Activated T-helper 1 cell treated with anti-CD3 and anti-CD28 coated beads, Interleukin-2, amount 50 U/mL, for 16 hours (primary cell): Measurements from ENCODE around the gene QSOX2.

Experiments used
- DNase-seq, 2 donors: peaks; one replicate each; pipeline ENCODE4 v3.0.0-alpha.2; 2020; ENCODE audit warnings: low read depth in 1 of 2, low spot score in 1 of 2

Gene QSOX2

DNA sequence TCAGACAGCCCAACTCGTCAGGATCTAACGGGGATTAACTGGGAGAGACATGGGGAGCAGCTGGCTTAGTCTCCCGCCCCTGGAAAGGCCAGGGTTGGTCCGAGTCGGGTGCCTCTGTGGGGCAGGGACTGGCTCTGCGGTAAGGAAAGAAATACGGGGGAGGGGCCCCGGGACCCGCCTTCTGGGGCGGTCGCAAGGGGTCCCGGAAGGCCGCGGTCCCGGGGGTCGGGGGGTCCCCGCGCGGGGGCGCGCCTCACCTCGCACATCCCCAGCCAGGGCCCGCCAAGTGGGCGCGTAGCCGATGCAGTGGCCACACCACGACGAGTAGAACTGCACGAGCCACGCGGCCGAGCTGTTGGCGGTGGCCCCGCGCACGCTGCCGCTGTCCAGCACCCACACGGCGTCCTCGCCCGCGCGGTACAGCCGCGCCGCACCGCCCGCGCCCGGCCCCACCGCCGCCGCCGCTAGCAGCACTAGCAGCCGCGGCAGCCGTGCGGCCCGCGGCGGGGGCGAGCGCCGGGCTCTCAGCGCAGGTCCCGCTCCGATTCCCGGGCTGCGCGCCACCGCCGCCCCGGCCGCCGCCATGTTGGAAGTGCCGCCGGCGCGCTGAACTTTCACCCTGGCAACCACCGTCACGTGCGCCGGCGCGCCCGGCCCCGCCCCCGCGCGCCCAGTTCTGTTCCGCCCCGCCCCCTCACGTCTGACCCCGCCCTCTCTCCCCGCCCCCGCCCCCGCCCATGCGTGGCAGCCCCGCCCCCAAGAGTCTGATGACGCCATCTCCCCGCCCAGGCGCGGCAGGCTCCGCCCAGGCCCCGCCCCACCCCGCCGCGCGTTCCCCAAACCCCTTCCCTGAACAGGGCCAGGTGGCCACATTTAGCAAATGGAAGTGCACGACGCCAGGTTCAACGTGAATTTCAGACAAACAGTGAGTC is at the start of gene QSOX2:
TSS of gene QSOX2 (minus strand) at position 594 of the 932 bp plus-strand sequence. CDS start at position 585, 9 bp downstream.
- DNase-seq: peak; percentile 71 to 81

DNA sequence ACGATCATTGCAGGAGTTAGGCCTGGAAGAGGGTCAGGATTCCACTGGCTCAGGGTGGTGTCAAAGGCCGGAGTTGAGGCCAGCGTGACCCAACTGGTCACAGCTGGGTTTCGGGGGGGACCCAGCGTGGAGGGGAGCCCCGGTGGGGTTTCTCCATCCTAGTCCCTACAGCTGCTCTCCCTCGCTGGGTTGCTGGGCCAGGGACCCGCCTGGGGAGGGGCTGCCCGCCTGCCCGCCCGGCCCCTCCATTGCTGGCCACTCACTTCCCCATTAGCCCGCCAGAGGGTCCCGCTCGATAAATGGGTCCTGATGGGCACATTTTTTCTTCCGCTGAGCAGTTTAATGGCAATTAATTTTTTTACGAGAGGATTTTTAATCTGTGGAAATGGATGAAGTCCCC is 49.4 kb upstream of the QSOX2 start:
- DNase-seq: no peak

DNA sequence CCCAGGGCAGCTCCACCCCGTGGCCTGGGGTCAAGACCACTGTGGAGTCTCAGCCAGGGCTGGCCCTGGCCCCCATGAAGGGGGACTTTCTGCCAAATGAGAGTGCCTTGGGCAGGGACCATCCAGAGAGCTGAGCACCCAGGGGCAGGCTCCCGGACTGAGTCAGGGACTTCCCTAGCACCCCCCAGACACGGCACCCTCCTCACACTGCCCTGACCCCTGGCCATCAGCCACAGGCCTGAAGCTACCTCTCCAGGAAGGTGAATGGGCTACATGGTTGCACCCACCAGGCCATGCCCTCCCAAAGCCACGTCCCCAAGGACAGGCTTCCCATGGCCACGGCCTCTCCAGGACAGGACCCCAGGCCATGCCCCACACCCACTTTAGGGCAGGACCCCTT is 48.8 kb upstream of the QSOX2 start:
- DNase-seq: no peak

DNA sequence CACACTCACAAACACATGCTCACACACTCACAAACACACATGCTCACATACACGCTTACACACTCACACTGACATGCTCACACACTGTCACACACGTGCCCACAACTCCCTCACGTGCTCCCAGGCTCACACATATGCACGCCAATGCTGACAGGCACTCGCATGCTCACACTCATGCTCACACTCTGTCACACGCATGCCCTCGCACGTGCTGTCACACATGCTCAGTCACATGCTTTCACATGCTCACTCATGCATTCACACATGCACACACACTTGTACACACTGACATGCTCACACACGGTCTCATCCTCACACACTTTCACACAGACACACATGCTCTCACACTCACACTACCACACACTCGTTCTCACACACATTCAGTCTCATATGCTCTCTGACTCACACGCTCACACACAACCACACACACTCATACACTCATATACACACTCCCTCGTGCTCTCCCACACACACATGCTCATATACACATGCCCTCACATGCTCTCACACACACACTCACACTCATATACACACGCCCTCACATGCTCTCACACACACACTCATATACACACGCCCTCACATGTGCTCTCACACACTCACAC is 48.0 kb upstream of the QSOX2 start:
- no peak for DNase-seq

DNA sequence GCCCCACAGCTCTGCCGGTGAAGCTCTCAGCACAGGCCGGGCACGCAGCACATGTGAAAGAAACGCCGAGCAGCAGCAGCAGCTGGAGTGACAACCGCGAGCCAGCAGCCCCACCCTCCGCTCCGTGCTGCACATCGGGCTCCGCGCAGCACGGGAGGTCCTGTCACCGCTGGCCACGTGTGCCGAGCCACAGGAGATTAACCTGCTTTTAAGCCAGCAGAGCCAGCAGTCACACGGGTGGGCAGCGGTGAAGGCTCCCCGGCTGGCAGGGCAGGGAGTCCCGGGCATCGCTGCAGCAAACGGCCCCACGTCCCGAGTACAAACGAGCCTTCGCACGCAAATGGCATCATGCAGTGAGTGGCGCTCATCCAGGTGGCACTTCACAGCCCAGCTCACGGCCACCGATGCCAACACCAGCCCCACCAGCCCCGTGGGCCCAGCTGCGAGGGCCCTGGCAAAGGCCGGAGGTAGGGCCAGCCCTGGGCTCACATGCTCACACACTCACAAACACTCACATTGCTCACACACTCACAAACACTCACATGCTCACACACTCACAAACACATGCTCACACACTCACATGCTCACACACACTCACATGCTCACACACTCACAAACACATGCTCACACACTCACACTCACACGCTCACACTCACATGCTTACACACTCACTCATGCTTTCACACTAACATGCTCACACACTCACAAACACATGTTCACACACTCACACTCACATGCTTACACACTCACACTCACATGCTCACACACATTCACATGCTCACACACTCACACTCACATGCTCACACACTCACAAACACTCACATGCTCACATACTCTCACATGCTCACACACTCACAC is 47.2 kb upstream of the QSOX2 start:
- DNase-seq: no peak

GRCh38 chr9:136292026-136292538 is 46.5 kb upstream of the QSOX2 start:
- DNase-seq: no peak

- no peak for DNase-seq
Measured at GRCh38 chr9:136291306-136292025, 45.9 kb upstream of the QSOX2 start.

DNA sequence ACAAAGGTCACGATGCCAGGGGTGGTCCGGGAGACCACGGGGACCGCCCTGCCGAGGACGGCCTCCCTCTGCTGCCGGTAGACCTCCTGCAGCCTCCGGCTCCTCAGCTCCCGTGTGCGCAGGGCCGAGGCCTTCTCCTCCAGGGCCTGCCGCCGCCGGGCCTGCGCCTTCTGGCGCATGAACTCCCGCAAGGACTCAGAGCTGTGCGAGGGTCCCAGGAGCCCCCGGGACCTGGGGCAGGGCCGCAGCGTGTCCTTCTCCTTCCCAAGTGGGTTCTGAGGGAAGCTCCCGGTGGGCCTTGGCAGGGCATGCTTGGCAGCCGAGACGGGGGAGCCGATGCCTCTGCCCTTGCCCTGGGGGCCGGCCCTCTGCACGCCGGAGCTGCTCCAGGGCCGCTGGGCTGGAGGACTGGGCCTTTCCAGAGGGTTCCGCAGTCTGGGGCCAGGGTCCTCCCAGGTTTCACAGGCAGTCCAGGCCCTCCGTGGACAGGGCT is 44.9 kb upstream of the QSOX2 start:
- DNase-seq: no peak

DNA sequence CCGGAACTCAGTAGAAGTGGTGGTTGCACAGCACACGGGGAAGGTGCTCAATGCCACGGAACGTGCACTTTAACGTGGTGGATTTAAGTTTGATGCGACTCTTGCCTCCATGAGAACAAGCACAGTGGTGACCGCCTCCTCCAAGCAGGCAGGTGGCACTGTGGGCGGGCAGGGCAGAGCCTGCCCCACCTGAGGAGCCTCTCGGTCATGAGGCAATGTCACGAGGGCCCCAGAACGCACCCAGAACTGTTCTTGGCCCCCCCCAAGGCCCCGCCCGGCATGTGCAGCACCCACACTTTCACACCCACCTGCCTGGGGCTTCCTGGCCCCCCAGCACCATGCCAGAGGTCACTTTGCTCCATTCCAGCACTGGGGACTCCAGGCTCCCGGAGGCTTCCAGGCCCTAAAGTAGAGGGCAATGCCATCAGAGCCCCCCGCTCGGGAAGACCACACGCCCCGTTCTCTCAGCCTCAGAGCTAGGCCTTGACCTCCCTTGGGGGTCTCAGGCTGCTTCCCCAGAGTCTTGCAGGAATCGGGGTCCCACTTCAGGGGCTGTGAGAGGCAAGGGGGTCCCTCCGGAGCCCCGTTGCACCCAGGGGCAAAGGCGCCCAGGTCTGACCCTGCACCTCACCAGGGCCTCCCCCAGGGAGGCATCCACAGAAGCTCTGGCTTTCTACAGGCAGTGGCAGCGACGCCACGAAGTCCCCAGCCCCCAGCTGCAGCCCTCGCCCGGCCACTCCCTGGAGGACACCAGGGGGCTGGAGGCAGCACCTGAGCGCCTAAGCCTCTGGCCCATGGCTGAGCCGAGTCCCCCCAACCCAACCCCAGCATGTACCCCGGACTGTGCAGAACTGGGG is 44.3 kb upstream of the QSOX2 start:
- DNase-seq: no peak

DNA sequence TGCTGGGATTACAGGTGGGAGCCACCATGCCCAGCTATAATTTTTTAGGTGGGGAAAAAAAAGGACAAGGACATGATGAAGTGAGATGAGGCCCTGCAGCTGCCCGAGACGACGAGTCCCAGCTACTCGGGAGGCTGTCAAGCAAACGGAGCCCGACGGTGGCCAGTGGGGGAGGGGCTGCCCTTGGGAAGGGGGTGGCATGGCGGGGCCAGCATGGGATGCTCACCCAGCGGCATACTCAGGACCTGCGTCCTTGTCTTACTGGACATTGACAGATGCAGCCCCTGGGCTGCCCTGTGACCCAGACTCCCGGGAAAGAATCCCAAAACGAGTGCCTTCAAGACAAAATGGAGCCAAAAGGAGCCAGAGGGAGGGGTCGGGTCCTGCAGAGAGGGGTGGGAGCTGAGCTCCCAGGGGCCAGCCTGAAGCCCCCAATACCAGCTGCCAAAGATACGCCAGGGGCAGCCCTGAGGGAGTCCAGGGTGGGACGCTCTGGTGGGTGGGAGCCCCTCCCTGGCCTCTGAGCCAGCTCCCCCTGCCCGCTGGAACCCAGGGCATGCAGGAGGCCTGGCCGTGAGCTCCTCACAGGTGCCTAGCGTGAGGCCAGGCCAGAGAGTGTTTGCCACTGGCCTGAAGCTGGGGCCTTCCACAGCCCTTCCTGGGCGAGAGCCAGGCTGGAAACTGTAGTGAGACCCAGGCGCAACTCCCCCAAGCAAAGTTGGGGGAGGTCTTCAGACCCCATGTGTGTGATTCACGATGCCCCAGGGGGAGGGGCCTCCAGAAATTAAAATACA is 42.5 kb upstream of the QSOX2 start:
- no peak for DNase-seq

DNA sequence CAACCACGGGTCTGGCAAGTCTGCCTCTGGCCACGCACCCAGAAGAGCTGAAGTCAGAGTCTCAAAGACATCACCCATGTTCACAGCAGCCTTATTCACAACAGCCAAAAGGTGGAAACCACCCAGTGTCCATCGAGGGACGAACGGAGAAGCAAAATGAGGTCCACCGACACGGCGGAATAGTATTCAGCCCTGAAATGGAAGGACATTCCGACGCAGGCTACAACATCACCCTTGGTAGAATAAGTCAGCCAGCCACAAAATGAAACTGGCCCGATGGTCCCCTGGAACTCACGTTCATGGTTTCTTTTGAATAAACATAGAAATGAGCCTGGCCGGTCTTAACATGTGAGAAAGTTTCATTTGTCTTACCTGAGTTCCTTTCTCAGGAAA is 41.4 kb upstream of the QSOX2 start:
- no peak for DNase-seq

DNA sequence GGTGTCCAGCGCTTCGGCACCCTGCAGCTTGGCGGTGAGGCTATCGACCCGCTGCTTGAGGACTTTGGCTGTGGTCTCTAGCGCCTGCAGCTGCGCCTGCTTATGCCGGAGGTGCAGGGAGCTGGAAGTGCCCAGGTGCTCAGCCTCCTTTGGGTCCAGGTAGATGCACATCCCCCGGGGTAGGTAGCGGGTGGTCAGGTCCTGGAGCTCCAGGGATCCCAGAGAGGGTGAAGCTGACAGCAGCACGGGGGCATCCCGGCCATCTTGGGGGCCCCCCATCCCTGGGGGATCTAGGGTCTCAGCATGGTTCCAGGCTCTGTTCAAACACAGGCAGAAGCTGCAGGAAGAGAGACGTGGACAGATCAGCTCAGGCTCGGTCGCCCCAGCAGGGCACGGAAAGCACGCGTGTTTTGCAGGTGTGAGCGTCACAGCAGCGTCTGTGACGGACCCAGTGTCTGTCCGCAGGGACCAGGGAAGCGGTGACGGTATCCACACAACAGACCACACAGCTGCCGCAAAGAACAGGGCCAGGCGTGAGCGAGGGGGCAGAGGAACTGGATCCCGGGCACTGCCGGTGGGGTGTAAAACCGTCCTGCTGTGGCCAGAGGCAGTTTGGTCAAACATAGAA is 40.9 kb upstream of the QSOX2 start:
- DNase-seq: no peak

DNA sequence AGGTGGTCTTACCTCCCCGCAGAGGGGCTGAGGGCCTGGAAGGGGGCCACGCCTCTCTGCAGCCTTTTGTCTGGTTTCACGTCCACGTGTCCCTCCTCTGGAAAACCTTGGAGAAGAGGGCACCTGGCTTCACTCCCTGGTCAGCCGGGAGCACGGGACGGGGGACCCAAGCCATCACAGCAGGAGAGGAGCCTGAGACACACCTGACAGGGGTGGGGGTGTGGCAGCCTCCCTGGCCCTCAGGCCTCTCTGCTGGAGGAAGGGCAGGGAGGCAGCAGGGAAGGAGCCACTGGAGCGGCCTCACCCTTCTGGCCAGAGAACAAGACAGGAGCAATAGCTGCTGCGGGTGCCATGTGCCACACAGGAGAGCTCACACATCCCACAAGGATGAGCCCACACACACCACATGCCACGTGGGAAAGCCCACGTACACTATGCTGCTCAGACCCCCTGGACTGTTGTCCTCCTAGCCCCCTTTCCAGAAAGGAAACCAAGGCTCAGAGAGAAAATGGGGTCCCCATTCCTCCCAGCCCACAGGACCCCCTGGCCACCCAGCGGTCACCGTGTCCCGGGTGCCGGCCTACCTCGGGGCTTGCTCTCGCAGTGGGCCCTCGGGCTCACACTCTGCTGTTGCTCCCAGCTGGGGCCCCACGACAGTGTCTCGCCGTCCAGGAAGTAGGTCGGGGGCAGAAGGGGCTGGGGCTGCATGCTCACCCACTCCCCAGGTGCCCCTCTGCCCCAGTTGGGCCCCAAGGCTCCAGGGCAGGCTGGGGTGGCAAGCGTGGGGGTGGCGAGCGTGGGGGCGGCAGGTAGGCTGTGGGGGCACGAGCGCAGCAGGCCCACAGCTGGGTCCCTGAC is 40.1 kb upstream of the QSOX2 start:
- no peak for DNase-seq

DNA sequence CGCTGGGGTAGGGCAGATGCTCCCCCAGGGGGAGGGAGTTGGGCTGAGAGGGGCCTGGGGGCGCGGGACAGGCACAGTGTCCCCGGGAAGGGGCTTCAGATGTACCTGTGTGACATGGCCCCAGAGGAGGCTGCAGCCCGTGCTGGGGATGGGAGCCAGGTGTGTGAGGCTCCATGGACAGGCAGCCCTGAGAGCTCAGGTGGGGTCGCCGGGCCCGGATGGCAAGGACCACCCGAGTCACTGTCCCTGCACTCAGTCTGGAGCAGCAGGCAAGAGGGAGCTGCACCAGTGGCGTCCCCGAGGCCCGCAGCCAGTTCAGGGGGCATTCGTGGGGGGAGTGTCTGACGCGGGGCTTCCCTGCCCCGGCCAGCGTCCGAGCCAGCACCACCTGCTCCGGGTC is 39.3 kb upstream of the QSOX2 start:
- DNase-seq: no peak

- DNase-seq: no peak
Measured at GRCh38 chr9:136284311-136284710, 38.7 kb upstream of the QSOX2 start.

GRCh38 chr9:136283291-136284235 is 38.0 kb upstream of the QSOX2 start:
- DNase-seq: peak; percentile 37 to 51
